Ovary (tissue), 3 donors: ENCODE data around the gene IFIH1.

Experiments
- CTCF ChIP-seq, 3 donors: fragments of 450-650 bp in 2 of 3; fragments of 200-600 bp in 1 of 3; IDR thresholded peaks; one replicate each; pipeline versions ENCODE4 v1.5.1 to v1.8.0; 2016 to 2022; ENCODE audit warnings: antibody characterized with exemption in 3 of 3, mild to moderate bottlenecking in 1 of 3
- EP300 ChIP-seq: sonication (generic); formaldehyde crosslinking; IDR thresholded peaks from one replicate; pipeline ENCODE4 v1.6.1; 2017; ENCODE audit warnings: antibody characterized with exemption
- donor health status: DM: no; HTN: no; CAD: no.

- TF ChIP-seq EP300, result no peak
- no peak for TF ChIP-seq CTCF (IDR thresholded peaks at IDR 0.05)
These were observed 26.1 kb upstream of the IFIH1 start for GRCh38 chr2:162344617-162344950.
